GM10266 (cell line): ENCODE measurements around the gene CTXN3.

Experiments used
- DNase-seq: peaks from one replicate; pipeline ENCODE4 v3.0.0; 2012; ENCODE audit errors: extremely low spot score
- CTCF ChIP-seq: IDR thresholded peaks from 2 replicates; pipeline ENCODE4 v1.5.1; 2012; ENCODE audit warnings: mild to moderate bottlenecking, low read depth; ENCODE audit not compliant: control insufficient read depth, insufficient read depth; ENCODE audit errors: missing control alignments

The CTXN3 gene

GRCh38 chr5:127697894-127698600 lies 49.2 kb downstream of the CTXN3 start:
- DNase-seq: no peak
- TF ChIP-seq CTCF: no peak

DNA sequence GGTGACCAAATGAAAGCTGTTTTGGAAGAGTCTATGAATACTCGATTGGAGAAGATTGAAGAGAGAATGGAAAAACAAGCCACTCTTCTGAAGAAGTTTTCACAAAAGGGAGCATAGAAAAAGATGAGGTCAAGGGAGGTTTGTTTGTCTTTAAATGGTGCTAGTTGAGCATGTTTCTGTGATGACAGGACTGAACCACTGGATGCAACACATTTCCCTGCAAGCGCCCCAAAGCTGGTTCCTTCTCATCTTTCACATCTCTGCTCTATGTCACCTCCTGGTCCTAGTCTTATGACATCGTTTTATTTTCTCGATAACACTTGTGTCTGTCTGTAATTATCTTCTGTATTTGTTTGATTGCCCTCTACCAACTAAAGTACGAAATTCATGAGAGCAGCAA lies 50.5 kb downstream of the CTXN3 start:
- no peak for TF ChIP-seq CTCF
- DNase-seq: no peak

- no peak for TF ChIP-seq CTCF
- DNase-seq: no peak
Observed at GRCh38 chr5:127700237-127700766, 51.4 kb downstream of the CTXN3 start.

GRCh38 chr5:127702434-127702833 lies 53.6 kb downstream of the CTXN3 start:
- TF ChIP-seq CTCF: no peak
- no peak for DNase-seq

DNA sequence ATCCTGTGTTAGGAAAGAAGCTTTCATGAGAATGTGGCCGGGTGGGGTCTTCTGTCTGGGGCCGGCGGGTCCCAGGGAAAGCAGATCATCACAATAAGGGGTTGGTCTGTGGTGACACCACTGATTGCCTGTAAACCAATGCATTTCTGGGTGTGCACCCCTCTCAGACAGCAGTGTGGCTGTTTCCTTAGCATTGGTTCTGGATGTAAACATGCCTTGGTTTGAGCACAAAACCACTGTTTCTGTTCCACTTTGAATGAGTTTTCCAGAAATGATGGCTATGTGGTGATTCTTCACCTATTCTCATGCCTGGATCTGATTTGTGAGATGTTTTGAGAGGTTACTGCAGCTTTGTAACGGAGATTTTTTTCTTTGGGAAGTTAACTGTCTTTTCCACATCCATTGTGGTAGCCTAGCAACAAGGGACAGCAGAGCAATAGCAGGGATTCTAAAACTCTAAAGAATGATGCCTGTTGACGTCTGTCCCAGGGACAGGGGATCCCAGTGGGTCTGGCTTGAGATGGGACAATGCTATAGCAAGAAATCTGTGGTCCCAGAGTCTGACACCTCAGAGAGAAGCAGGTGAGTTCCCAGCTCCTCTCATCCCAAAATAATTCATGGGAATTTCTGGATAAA lies 54.2 kb downstream of the CTXN3 start, which contains the start of gene CCDC192:
Gene CCDC192 (plus strand): TSS at position 466 of the 636 bp plus-strand sequence. CDS start 55 bp downstream, at position 521.
- TF ChIP-seq CTCF: no peak
- DNase-seq: no peak

- TF ChIP-seq CTCF: no peak
- no peak for DNase-seq
Observed at GRCh38 chr5:127705120-127705892, 56.4 kb downstream of the CTXN3 start.

DNA sequence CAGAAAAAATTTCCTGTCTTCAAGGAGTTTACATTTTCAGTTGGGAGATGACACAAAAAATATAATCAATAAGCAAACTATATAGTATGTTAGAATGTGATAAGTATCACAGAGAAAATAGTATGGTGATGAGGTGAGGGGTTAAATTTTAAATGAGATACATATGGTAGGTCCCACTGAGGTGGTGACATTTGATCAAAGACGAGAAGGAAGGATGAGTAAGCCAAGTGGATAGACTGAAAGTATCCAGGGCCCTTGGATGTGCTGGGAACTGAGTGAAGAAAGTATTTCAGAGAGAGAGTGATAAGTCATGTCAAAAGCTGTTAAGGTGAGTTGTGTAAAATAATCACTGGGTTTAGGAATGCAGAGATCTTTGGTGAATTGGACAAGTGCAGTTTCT lies 57.8 kb downstream of the CTXN3 start:
- TF ChIP-seq CTCF: no peak
- DNase-seq: no peak
